ENCODE measurements around the gene R3HDM4. TPM values are rescaled to one million over a fixed set of nuclear protein-coding genes. Genes with fewer than 3 reads are reported as not detected.
A peak's percentile ranks its signal among the peaks of the same experiment; 100 is the strongest.

The R3HDM4 gene
- total RNA-seq, 1 experiment from 2014 or later = 55.8 TPM

DNA sequence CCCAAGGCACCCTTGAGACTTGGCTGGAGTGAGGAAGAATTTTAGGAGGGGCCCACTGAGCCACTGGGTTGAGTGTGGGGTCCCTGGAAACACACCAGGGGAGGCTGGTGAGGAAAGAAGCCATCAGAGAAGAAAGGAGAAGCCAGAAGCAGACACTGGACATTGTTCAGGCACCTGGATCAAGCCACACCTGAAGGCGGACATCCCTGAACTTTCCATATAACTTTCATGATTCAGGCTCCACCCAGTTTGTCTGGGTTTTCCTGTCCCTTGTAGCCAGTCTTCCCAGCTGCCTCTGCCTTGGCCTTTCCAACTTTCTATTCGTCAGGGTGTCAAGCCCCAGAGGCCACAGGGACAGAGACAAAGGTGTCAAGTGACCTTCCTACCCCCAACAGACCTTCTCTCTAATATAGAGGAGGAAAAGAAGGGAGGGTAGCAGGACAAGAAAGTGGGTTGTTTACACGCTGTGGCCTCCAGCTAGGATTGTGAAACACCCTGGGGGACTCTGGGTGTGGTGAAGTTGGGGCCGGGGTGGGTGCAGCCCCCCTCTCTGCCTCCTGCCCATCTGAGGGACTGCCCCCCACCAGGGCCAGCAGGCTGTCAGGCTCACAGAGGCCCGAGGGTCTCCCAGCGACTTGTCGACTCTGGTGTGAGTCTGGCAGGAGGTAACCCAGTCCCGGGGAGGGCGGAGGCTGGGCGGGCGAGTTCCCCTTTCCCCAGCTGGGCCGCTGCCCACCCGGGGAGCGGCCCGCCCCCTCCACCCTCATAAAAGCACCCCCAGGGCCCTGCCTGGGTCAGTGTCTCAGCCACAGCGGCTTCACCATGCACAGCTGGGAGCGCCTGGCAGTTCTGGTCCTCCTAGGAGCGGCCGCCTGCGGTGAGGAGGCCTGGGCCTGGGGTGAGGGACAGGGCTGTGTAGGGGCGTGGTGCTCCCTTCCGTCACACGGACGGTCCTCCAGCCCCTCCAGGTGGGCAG is 53.9 kb downstream of the R3HDM4 start, which contains the start of gene CFD:
Gene CFD (plus strand): TSS at position 797 of the 976 bp plus-strand sequence. CDS start 26 bp downstream, at position 823.
- peak; percentile 55 to 83 for DNase-seq
- TF ChIP-seq, protein P1, sequence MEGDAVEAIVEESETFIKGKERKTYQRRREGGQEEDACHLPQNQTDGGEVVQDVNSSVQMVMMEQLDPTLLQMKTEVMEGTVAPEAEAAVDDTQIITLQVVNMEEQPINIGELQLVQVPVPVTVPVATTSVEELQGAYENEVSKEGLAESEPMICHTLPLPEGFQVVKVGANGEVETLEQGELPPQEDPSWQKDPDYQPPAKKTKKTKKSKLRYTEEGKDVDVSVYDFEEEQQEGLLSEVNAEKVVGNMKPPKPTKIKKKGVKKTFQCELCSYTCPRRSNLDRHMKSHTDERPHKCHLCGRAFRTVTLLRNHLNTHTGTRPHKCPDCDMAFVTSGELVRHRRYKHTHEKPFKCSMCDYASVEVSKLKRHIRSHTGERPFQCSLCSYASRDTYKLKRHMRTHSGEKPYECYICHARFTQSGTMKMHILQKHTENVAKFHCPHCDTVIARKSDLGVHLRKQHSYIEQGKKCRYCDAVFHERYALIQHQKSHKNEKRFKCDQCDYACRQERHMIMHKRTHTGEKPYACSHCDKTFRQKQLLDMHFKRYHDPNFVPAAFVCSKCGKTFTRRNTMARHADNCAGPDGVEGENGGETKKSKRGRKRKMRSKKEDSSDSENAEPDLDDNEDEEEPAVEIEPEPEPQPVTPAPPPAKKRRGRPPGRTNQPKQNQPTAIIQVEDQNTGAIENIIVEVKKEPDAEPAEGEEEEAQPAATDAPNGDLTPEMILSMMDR (conservative IDR thresholded peaks at IDR 0.05) = no peak
- TF ChIP-seq EZH2 (IDR thresholded peaks at IDR 0.05; ENCODE audit: low read depth) = no peak
- no peaks in the 10 kb centered on the region for H4K20me1 ChIP-seq (ENCODE audit: insufficient read depth)
- H3F3A ChIP-seq (ENCODE audit: insufficient read depth, low read depth) = peaks cover 34% of the 10 kb centered on the region
- no peaks in the 10 kb centered on the region for H3K27me3 ChIP-seq (ENCODE audit: insufficient read depth, low read depth)
- H3K27ac ChIP-seq = peak within 1 kb of the TSS; percentile 17; the same call in 1 of the 2 replicates
- peak within 1 kb of the TSS; percentile 46 for H3K4me2 ChIP-seq
- no peaks in the 10 kb centered on the region for H3K9me3 ChIP-seq (ENCODE audit: insufficient read depth, low read depth)
- H3K4me3 ChIP-seq = peak within 1 kb of the TSS; percentile 28; the same call in 1 of the 2 replicates
- no peaks in the 10 kb centered on the region for H3K9me2 ChIP-seq (ENCODE audit: insufficient read depth)
- no TSS peak for BruUV-seq (replicated peaks)
- no peaks in the 10 kb centered on the region for H3K79me2 ChIP-seq (ENCODE audit: low read depth)
- POLR2A ChIA-PET (ENCODE audit: unreplicated experiment) = no interaction called here
- H3K36me3 ChIP-seq (ENCODE audit: low read depth) = no peaks in the 10 kb centered on the region
- no peak within 1 kb of the TSS for H2AFZ ChIP-seq
- peaks cover 12% of the 10 kb centered on the region for H3K4me1 ChIP-seq (replicated peaks; ENCODE audit: insufficient read depth)
- intact Hi-C loops (cut with micrococcal nuclease; ENCODE audit: unreplicated experiment) = loop anchor here (10.0 kb wide), 1 partner anchor 126 kb away; the partner anchor contains the start of gene WDR18
- CTCF ChIA-PET = interaction anchor here (0.6 to 0.7 kb wide), 3 partner anchors 11 to 304 kb away, joined by 3 to 5 read pairs (median 5); no protein-coding TSS in a partner anchor

DNA sequence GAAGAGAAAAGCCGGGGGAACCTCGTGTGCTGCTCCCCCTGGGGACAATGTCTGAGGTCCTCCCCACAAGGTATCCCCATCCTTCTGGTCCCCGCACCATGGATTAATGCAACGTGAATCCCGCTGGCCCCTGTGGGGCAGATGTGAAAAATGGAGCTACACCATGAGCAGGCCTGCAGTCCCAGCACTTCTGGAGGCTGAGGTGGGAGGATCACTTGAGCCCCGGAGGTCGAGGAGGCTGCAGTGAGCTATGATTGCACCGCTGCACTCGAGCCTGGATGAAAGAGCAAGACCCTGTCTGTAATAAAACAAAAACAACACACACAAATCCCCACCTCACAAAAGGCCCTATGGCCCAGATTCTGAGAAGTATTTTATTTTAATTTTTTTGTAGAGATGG is 54.7 kb downstream of the R3HDM4 start:
- BruUV-seq (replicated peaks) = no TSS peak
- Histone ChIP-seq H3K4me1 (replicated peaks; ENCODE audit: insufficient read depth) (peaks cover 12% of the 10 kb centered on the region), H3K9me3 (ENCODE audit: insufficient read depth, low read depth) (no peaks in the 10 kb centered on the region), H4K20me1 (ENCODE audit: insufficient read depth) (no peaks in the 10 kb centered on the region), H3K27me3 (ENCODE audit: insufficient read depth, low read depth) (no peaks in the 10 kb centered on the region), H3K36me3 (ENCODE audit: low read depth) (no peaks in the 10 kb centered on the region), H3K4me2 (no peak overlapping the region), H3K79me2 (ENCODE audit: low read depth) (no peaks in the 10 kb centered on the region), H3K4me3 (no peak overlapping the region), H3K9me2 (ENCODE audit: insufficient read depth) (no peaks in the 10 kb centered on the region), H3F3A (ENCODE audit: insufficient read depth, low read depth) (peaks cover 27% of the 10 kb centered on the region), H3K27ac (no peak overlapping the region), H2AFZ (no peak overlapping the region)
- DNase-seq = no peak
- TF ChIP-seq, protein P1 (conservative IDR thresholded peaks at IDR 0.05) = no peak
- TF ChIP-seq EZH2 (IDR thresholded peaks at IDR 0.05; ENCODE audit: low read depth) = no peak
- intact Hi-C loops (cut with micrococcal nuclease; ENCODE audit: unreplicated experiment) = loop anchor here (10.0 kb wide), 1 partner anchor 127 kb away; the partner anchor contains the start of gene WDR18
- POLR2A ChIA-PET (ENCODE audit: unreplicated experiment) = no interaction called here
- CTCF ChIA-PET = interaction anchor here (0.7 kb wide), 1 partner anchor 304 kb away, joined by 5 read pairs; no protein-coding TSS in a partner anchor

DNA sequence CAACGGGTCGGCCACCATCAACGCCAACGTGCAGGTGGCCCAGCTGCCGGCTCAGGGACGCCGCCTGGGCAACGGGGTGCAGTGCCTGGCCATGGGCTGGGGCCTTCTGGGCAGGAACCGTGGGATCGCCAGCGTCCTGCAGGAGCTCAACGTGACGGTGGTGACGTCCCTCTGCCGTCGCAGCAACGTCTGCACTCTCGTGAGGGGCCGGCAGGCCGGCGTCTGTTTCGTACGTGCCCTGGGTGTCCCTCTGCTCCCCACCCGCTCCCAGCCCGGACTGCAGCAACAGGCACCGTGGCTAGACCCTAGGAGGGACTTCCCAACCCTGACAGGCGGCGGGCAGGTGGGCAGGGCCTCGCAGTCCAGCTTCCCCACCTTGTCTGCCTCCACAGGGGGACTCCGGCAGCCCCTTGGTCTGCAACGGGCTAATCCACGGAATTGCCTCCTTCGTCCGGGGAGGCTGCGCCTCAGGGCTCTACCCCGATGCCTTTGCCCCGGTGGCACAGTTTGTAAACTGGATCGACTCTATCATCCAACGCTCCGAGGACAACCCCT is 57.4 kb downstream of the R3HDM4 start:
- Histone ChIP-seq H3K4me2 (no peak overlapping the region), H3K4me1 (replicated peaks; ENCODE audit: insufficient read depth) (peaks cover 14% of the 10 kb centered on the region), H3K27ac (no peak overlapping the region), H2AFZ (no peak overlapping the region), H3K9me2 (ENCODE audit: insufficient read depth) (no peaks in the 10 kb centered on the region), H3K9me3 (ENCODE audit: insufficient read depth, low read depth) (no peaks in the 10 kb centered on the region), H3K79me2 (ENCODE audit: low read depth) (no peaks in the 10 kb centered on the region), H3K4me3 (no peak overlapping the region), H3F3A (ENCODE audit: insufficient read depth, low read depth) (peaks cover 32% of the 10 kb centered on the region), H3K36me3 (ENCODE audit: low read depth) (no peaks in the 10 kb centered on the region), H3K27me3 (ENCODE audit: insufficient read depth, low read depth) (no peaks in the 10 kb centered on the region), H4K20me1 (ENCODE audit: insufficient read depth) (no peaks in the 10 kb centered on the region)
- DNase-seq = no peak
- no TSS peak for BruUV-seq (replicated peaks)
- ChIA-PET POLR2A (ENCODE audit: unreplicated experiment) (no interaction called here), CTCF (interaction anchor here (0.6 kb wide), 1 partner anchor 95 kb away, joined by 4 read pairs; no protein-coding TSS in a partner anchor)
- intact Hi-C loops (cut with micrococcal nuclease; ENCODE audit: unreplicated experiment) = loop anchor here (2.0 to 10.0 kb wide), 3 partner anchors 61 to 129 kb away; partner anchors contain the start of genes KISS1R and WDR18
- TF ChIP-seq, protein P1 (conservative IDR thresholded peaks at IDR 0.05) = no peak
- no peak for TF ChIP-seq EZH2 (IDR thresholded peaks at IDR 0.05; ENCODE audit: low read depth)

All from PC-9 (cell line).